ENCODE results near the gene OLIG1. TPM values are rescaled to one million over a fixed set of nuclear protein-coding genes. Genes with fewer than 3 reads are reported as not detected.

The OLIG1 gene
- total RNA-seq, 1 experiment from 2014 or later: not detected

DNA sequence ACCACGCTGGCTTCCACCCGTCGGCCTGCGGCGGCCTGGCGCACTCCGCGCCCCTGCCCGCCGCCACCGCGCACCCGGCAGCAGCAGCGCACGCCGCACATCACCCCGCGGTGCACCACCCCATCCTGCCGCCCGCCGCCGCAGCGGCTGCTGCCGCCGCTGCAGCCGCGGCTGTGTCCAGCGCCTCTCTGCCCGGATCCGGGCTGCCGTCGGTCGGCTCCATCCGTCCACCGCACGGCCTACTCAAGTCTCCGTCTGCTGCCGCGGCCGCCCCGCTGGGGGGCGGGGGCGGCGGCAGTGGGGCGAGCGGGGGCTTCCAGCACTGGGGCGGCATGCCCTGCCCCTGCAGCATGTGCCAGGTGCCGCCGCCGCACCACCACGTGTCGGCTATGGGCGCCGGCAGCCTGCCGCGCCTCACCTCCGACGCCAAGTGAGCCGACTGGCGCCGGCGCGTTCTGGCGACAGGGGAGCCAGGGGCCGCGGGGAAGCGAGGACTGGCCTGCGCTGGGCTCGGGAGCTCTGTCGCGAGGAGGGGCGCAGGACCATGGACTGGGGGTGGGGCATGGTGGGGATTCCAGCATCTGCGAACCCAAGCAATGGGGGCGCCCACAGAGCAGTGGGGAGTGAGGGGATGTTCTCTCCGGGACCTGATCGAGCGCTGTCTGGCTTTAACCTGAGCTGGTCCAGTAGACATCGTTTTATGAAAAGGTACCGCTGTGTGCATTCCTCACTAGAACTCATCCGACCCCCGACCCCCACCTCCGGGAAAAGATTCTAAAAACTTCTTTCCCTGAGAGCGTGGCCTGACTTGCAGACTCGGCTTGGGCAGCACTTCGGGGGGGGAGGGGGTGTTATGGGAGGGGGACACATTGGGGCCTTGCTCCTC, 42.3 kb upstream of the OLIG1 start:
- Histone ChIP-seq H3K4me3 (no peak overlapping the region), H3K9me3 (replicated peaks) (peaks cover 7% of the 10 kb centered on the region), H3K4me1 (replicated peaks) (no peaks in the 10 kb centered on the region), H3K27ac (no peak overlapping the region), H3K36me3 (no peaks in the 10 kb centered on the region), H3K27me3 (replicated peaks) (peaks cover 93% of the 10 kb centered on the region)
- no peak for DNase-seq (ENCODE audit: low read depth in 1 of 2, low spot score in 2 of 2)

- no peak overlapping the region for H3K27ac ChIP-seq
- peaks cover 7% of the 10 kb centered on the region for H3K9me3 ChIP-seq (replicated peaks)
- H3K36me3 ChIP-seq: no peaks in the 10 kb centered on the region
- H3K27me3 ChIP-seq (replicated peaks): peaks cover 91% of the 10 kb centered on the region
- no peaks in the 10 kb centered on the region for H3K4me1 ChIP-seq (replicated peaks)
- no peak for DNase-seq (ENCODE audit: low read depth in 1 of 2, low spot score in 2 of 2)
- no peak overlapping the region for H3K4me3 ChIP-seq
These were observed 41.7 kb upstream of the OLIG1 start for GRCh38 chr21:33028287-33028670.

DNA sequence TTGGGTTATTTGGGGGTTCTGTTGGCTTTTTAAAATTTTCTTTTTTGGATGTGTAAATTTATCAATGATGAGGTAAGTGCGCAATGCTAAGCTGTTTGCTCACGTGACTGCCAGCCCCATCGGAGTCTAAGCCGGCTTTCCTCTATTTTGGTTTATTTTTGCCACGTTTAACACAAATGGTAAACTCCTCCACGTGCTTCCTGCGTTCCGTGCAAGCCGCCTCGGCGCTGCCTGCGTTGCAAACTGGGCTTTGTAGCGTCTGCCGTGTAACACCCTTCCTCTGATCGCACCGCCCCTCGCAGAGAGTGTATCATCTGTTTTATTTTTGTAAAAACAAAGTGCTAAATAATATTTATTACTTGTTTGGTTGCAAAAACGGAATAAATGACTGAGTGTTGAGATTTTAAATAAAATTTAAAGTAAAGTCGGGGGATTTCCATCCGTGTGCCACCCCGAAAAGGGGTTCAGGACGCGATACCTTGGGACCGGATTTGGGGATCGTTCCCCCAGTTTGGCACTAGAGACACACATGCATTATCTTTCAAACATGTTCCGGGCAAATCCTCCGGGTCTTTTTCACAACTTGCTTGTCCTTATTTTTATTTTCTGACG, 41.1 kb upstream of the OLIG1 start:
- no peak for DNase-seq (ENCODE audit: low read depth in 1 of 2, low spot score in 2 of 2)
- peaks cover 7% of the 10 kb centered on the region for H3K9me3 ChIP-seq (replicated peaks)
- no peaks in the 10 kb centered on the region for H3K36me3 ChIP-seq
- peaks cover 91% of the 10 kb centered on the region for H3K27me3 ChIP-seq (replicated peaks)
- H3K4me3 ChIP-seq: no peak overlapping the region
- no peak overlapping the region for H3K27ac ChIP-seq
- H3K4me1 ChIP-seq (replicated peaks): no peaks in the 10 kb centered on the region

DNA sequence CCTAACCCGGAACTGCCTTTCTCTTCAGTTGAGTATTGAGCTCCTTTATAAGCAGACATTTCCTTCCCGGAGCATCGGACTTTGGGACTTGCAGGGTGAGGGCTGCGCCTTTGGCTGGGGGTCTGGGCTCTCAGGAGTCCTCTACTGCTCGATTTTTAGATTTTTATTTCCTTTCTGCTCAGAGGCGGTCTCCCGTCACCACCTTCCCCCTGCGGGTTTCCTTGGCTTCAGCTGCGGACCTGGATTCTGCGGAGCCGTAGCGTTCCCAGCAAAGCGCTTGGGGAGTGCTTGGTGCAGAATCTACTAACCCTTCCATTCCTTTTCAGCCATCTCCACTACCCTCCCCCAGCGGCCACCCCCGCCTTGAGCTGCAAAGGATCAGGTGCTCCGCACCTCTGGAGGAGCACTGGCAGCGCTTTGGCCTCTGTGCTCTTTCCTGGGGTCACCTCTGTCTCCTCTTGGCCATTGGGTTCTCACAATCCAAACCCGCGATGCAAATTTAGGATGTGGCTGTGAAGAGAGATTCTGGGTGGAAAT, 40.5 kb upstream of the OLIG1 start:
- Histone ChIP-seq H3K27ac (no peak overlapping the region), H3K36me3 (no peaks in the 10 kb centered on the region), H3K9me3 (replicated peaks) (peaks cover 7% of the 10 kb centered on the region), H3K4me1 (replicated peaks) (no peaks in the 10 kb centered on the region), H3K27me3 (replicated peaks) (peaks cover 91% of the 10 kb centered on the region), H3K4me3 (no peak overlapping the region)
- no peak for DNase-seq (ENCODE audit: low read depth in 1 of 2, low spot score in 2 of 2)

GRCh38 chr21:33029975-33030461, 39.9 kb upstream of the OLIG1 start:
- Histone ChIP-seq H3K27me3 (replicated peaks) (peaks cover 88% of the 10 kb centered on the region), H3K27ac (no peak overlapping the region), H3K4me1 (replicated peaks) (no peaks in the 10 kb centered on the region), H3K4me3 (no peak overlapping the region), H3K9me3 (replicated peaks) (peaks cover 5% of the 10 kb centered on the region), H3K36me3 (no peaks in the 10 kb centered on the region)
- no peak for DNase-seq (ENCODE audit: low read depth in 1 of 2, low spot score in 2 of 2)

GRCh38 chr21:33030633-33031032, 39.3 kb upstream of the OLIG1 start:
- no peak for DNase-seq (ENCODE audit: low read depth in 1 of 2, low spot score in 2 of 2)
- peaks cover 82% of the 10 kb centered on the region for H3K27me3 ChIP-seq (replicated peaks)
- H3K9me3 ChIP-seq (replicated peaks): peaks cover 5% of the 10 kb centered on the region
- H3K27ac ChIP-seq: no peak overlapping the region
- H3K36me3 ChIP-seq: no peaks in the 10 kb centered on the region
- H3K4me1 ChIP-seq (replicated peaks): no peaks in the 10 kb centered on the region
- H3K4me3 ChIP-seq: no peak overlapping the region

DNA sequence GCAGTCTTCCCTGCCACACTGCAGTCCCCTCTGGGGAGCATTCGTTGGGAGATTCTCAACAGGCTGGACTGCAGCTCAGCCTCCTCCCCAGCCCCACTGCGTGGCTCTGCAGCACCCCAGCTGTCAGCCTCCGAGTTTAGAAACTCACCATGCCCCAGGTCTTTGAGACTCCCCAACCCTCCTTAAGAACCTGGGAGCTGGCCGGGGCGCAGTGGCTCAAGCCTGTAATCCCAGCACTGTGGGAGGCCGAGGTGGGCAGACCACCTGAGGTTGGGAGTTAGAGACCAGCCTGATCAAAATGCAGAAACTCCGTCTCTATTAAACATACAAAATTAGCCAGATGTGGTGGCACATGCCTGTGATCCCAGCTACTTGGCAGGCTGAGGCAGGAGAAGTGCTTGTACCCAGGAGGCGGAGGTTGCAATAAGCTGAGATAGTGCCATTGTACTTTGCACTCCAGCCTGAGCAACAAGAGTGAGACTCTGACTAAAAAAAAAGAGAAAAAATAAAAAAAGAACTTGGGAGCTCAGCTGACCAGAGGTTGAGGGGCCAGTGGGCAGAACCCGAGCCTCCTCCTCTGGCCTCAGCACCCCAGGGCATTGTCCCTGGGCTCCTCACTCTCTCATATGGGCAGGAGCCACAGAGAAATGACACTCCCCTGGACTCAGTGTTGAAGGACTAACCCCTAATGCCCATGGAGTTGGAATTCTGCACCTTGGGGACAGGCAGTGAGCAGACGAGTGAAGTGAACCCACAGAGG, 38.6 kb upstream of the OLIG1 start:
- Histone ChIP-seq H3K27me3 (replicated peaks) (peaks cover 75% of the 10 kb centered on the region), H3K9me3 (replicated peaks) (peaks cover 5% of the 10 kb centered on the region), H3K27ac (no peak overlapping the region), H3K4me1 (replicated peaks) (peaks cover 3% of the 10 kb centered on the region), H3K4me3 (no peak overlapping the region), H3K36me3 (no peaks in the 10 kb centered on the region)
- no peak for DNase-seq (ENCODE audit: low read depth in 1 of 2, low spot score in 2 of 2)

- no peak overlapping the region for H3K27ac ChIP-seq
- H3K36me3 ChIP-seq: no peaks in the 10 kb centered on the region
- no peak overlapping the region for H3K4me3 ChIP-seq
- peaks cover 8% of the 10 kb centered on the region for H3K4me1 ChIP-seq (replicated peaks)
- no peaks in the 10 kb centered on the region for H3K9me3 ChIP-seq (replicated peaks)
- no peak for DNase-seq (ENCODE audit: low read depth in 1 of 2, low spot score in 2 of 2)
- peaks cover 63% of the 10 kb centered on the region for H3K27me3 ChIP-seq (replicated peaks)
These were observed 37.4 kb upstream of the OLIG1 start for GRCh38 chr21:33032434-33033047.

- Histone ChIP-seq H3K27me3 (replicated peaks) (peaks cover 55% of the 10 kb centered on the region), H3K27ac (no peak overlapping the region), H3K4me1 (replicated peaks) (peaks cover 8% of the 10 kb centered on the region), H3K4me3 (no peak overlapping the region), H3K36me3 (no peaks in the 10 kb centered on the region), H3K9me3 (replicated peaks) (no peaks in the 10 kb centered on the region)
- no peak for DNase-seq (ENCODE audit: low read depth in 1 of 2, low spot score in 2 of 2)
These were observed 36.6 kb upstream of the OLIG1 start for GRCh38 chr21:33033094-33033951.

GRCh38 chr21:33033961-33034413, 36.0 kb upstream of the OLIG1 start:
- Histone ChIP-seq H3K4me3 (no peak overlapping the region), H3K36me3 (no peaks in the 10 kb centered on the region), H3K4me1 (replicated peaks) (peaks cover 8% of the 10 kb centered on the region), H3K9me3 (replicated peaks) (no peaks in the 10 kb centered on the region), H3K27ac (no peak overlapping the region), H3K27me3 (replicated peaks) (peaks cover 48% of the 10 kb centered on the region)
- DNase-seq (ENCODE audit: low read depth in 1 of 2, low spot score in 2 of 2): no peak

DNA sequence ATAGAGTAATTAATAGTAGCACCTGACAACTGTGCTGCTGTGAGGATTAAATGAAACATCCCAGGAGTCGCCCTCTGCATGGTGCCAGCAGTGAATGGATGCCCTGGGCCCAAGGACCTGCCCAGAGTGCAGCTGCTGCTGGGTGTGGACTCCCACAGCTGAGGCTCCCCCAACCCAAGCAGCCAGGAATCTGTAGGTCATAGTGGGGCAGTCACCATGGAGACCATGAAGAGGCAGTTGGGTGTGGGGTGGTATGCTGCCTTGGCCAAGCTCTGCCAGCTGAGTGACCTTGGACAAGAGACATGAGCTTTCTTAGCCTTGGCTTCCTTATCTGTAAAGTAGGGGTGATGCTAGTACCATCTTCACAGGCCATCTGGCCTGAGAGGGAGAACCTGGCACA, 34.8 kb upstream of the OLIG1 start:
- DNase-seq (ENCODE audit: low read depth in 1 of 2, low spot score in 2 of 2): no peak
- H3K27ac ChIP-seq: no peak overlapping the region
- no peaks in the 10 kb centered on the region for H3K9me3 ChIP-seq (replicated peaks)
- peaks cover 37% of the 10 kb centered on the region for H3K27me3 ChIP-seq (replicated peaks)
- peaks cover 8% of the 10 kb centered on the region for H3K4me1 ChIP-seq (replicated peaks)
- no peaks in the 10 kb centered on the region for H3K36me3 ChIP-seq
- no peak overlapping the region for H3K4me3 ChIP-seq

GRCh38 chr21:33036430-33037162, 33.3 kb upstream of the OLIG1 start:
- Histone ChIP-seq H3K27me3 (replicated peaks) (peaks cover 24% of the 10 kb centered on the region), H3K36me3 (no peaks in the 10 kb centered on the region), H3K9me3 (replicated peaks) (no peaks in the 10 kb centered on the region), H3K4me1 (replicated peaks) (peaks cover 8% of the 10 kb centered on the region), H3K4me3 (no peak overlapping the region), H3K27ac (no peak overlapping the region)
- no peak for DNase-seq (ENCODE audit: low read depth in 1 of 2, low spot score in 2 of 2)

Data from SJSA1 (cell line).